ENCODE data around the gene CSRP2. TPM values are rescaled to one million over a fixed set of nuclear protein-coding genes. Genes with fewer than 3 reads are reported as not detected.

The CSRP2 gene
- total RNA-seq, 2 donors from 2014 or later = 75.0 to 93.5 TPM

DNA sequence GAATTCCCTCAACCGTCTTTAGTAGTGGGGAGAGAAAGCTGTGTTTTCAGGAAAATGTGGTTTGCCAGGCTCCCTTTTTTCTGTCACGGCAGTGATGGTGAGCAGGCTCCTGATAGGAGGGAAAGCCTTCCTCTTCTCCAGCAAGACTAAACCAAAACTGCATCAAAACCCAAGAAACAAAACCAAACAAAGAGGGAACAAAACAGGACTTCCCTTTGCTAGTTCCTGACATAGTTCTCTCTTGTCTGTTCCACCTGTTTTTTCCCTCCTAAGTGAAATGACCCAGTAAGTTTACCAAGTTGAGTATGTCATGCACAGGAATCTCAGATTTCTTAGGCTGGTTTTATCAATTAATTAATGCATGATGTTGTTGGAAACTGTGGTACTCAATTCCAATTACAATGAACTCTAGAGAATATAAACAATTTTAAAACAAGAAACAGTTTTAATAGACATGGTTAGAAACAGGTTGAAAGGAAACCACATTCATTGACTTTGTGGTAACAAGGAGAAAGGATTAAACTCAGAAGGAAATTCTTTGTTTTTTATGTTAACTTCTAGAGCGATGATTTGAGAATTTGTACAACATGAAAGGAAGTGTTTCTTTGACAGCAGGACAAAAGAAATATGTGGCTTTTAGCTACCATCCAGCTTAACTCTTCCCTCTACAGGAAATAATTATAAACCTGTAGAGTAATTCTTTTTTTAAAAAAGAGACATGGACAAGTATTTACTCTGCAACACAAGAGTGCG is 23.0 kb upstream of the CSRP2 start:
- Histone ChIP-seq H3K36me3 (no peaks in the 10 kb centered on the region), H3K4me3 (no peak overlapping the region), H3K4me1 (ENCODE audit: control insufficient read depth in 1 of 2, low read depth in 2 of 2) (peaks cover 0 to 14% of the 10 kb centered on the region in 2 donors), H3K27me3 (replicated peaks; ENCODE audit: insufficient read depth) (no peaks in the 10 kb centered on the region), H3K27ac (no peak overlapping the region), H3K9me3 (no peaks in the 10 kb centered on the region)
- TF ChIP-seq, protein P1, sequence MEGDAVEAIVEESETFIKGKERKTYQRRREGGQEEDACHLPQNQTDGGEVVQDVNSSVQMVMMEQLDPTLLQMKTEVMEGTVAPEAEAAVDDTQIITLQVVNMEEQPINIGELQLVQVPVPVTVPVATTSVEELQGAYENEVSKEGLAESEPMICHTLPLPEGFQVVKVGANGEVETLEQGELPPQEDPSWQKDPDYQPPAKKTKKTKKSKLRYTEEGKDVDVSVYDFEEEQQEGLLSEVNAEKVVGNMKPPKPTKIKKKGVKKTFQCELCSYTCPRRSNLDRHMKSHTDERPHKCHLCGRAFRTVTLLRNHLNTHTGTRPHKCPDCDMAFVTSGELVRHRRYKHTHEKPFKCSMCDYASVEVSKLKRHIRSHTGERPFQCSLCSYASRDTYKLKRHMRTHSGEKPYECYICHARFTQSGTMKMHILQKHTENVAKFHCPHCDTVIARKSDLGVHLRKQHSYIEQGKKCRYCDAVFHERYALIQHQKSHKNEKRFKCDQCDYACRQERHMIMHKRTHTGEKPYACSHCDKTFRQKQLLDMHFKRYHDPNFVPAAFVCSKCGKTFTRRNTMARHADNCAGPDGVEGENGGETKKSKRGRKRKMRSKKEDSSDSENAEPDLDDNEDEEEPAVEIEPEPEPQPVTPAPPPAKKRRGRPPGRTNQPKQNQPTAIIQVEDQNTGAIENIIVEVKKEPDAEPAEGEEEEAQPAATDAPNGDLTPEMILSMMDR (IDR thresholded peaks at IDR 0.05) = no peak
- DNase-seq (ENCODE audit: low spot score) = no peak
- no peak for ATAC-seq (ENCODE audit: insufficient number of reproducible peaks, low FRiP score, low read depth)

DNA sequence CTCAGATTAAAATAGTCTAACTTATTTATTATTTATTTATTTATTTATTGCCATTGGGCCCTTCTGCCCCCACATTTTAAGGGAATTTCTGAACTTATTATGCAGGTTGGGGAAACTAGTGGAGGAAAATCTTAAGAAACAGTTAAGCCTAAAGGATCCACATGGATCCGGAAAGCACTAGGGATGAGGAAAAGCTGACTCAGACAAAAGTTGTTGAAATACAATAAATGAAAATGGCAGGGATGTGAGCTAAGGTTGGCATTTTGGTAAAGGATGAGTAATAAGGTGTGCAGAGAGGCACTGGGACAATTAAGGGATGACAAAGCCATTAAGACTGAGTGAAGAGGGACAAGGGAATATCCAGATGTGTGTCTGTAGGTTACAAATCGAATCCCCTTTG is 20.7 kb upstream of the CSRP2 start:
- Histone ChIP-seq H3K9me3 (peaks cover 2% of the 10 kb centered on the region), H3K4me3 (no peak overlapping the region), H3K4me1 (ENCODE audit: control insufficient read depth in 1 of 2, low read depth in 2 of 2) (peaks cover 0 to 14% of the 10 kb centered on the region in 2 donors), H3K27ac (no peak overlapping the region), H3K27me3 (replicated peaks; ENCODE audit: insufficient read depth) (no peaks in the 10 kb centered on the region), H3K36me3 (no peaks in the 10 kb centered on the region)
- TF ChIP-seq, protein P1 (IDR thresholded peaks at IDR 0.05) = no peak
- no peak for DNase-seq (ENCODE audit: low spot score)
- no peak for ATAC-seq (ENCODE audit: insufficient number of reproducible peaks, low FRiP score, low read depth)

DNA sequence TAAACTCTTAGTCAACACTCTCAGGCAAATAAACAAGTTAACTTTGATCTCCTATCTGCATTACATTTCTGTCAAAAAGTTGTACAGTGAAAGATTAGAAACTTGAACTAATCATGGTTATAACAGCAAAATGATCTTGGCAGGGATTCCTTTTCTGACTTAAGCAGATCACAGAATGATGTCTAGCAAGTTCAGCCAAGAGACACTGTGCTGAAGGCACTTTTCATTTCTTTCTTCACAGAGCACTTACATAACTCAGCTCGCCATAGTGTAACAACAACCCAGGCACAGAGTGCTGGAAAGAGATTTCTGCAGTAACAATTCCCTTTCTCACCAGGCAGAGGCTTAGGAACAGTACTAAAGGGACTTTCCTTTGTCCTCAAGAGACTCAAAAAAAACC is 19.6 kb upstream of the CSRP2 start:
- DNase-seq (ENCODE audit: low spot score) (no peak), ATAC-seq (ENCODE audit: insufficient number of reproducible peaks, low FRiP score, low read depth) (no peak)
- Histone ChIP-seq H3K9me3 (peaks cover 6% of the 10 kb centered on the region), H3K4me1 (ENCODE audit: control insufficient read depth in 1 of 2, low read depth in 2 of 2) (peaks cover 0 to 14% of the 10 kb centered on the region in 2 donors), H3K4me3 (no peak overlapping the region), H3K27ac (no peak overlapping the region), H3K36me3 (no peaks in the 10 kb centered on the region), H3K27me3 (replicated peaks; ENCODE audit: insufficient read depth) (no peaks in the 10 kb centered on the region)
- TF ChIP-seq, protein P1 (IDR thresholded peaks at IDR 0.05) = no peak

DNA sequence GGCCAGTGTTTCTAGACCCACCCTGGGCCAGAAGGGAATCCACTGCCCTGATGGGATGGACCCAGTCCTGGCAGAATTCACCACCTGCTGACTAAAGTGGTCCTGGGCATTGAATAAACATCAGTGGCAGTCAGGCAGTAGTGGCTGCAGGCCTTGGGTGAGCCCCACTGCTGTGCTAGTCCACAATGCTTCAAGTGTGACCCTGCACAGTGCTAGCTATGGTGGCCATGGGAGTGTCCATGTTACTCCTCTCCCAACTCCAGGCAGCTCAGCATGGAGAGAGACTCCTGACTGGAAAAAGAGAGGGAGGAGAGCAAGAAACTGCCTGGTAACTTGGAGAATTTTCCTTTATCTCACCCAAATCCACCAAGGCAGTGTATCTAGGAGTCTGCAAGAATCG is 17.5 kb upstream of the CSRP2 start:
- ATAC-seq (ENCODE audit: insufficient number of reproducible peaks, low FRiP score, low read depth) (no peak), DNase-seq (ENCODE audit: low spot score) (no peak)
- H3K27me3 ChIP-seq (replicated peaks; ENCODE audit: insufficient read depth) = no peaks in the 10 kb centered on the region
- H3K27ac ChIP-seq = no peak overlapping the region
- H3K9me3 ChIP-seq = peaks cover 6% of the 10 kb centered on the region
- H3K4me3 ChIP-seq = no peak overlapping the region
- TF ChIP-seq, protein P1 (IDR thresholded peaks at IDR 0.05) = no peak
- H3K36me3 ChIP-seq = no peaks in the 10 kb centered on the region
- peaks cover 0 to 10% of the 10 kb centered on the region in 2 donors for H3K4me1 ChIP-seq (ENCODE audit: control insufficient read depth in 1 of 2, low read depth in 2 of 2)

DNA sequence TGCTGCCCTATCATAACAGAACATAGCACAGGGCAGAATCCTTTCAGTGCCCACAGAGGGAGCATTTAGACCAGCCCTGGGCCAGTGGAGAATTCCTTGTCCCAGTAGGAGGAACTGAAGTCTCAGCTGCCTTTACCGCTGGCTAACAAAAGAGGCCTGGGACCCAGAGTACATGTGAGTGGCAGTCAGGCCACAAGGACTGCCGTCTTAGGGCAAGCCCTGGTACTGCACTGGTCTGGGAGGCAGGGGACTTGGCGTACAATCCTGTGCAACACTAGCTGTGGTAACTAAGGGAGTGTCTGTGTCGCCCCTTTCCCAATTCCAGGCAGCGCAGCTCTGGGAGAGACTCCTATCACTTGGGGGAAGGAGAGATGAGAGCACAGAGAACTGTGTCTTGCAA is 17.0 kb upstream of the CSRP2 start:
- H3K27me3 ChIP-seq (replicated peaks; ENCODE audit: insufficient read depth) = no peaks in the 10 kb centered on the region
- peaks cover 6% of the 10 kb centered on the region for H3K9me3 ChIP-seq
- H3K36me3 ChIP-seq = no peaks in the 10 kb centered on the region
- ATAC-seq (ENCODE audit: insufficient number of reproducible peaks, low FRiP score, low read depth) = no peak
- no peak for DNase-seq (ENCODE audit: low spot score)
- H3K27ac ChIP-seq = no peak overlapping the region
- TF ChIP-seq, protein P1 (IDR thresholded peaks at IDR 0.05) = no peak
- H3K4me1 ChIP-seq (ENCODE audit: control insufficient read depth in 1 of 2, low read depth in 2 of 2) = peaks cover 0 to 9% of the 10 kb centered on the region in 2 donors
- no peak overlapping the region for H3K4me3 ChIP-seq
